Measurements from ENCODE around the gene PCNX1. TPM values are rescaled to one million over a fixed set of nuclear protein-coding genes. Genes with fewer than 3 reads are reported as not detected.

PCNX1 gene
- total RNA-seq, 1 donor from 2014 or later: 56.4 TPM

GRCh38 chr14:71150737-71151136 is 243.5 kb downstream of the PCNX1 start:
- peaks cover 3% of the 10 kb centered on the region for H3K4me1 Mint-ChIP-seq (ENCODE audit: low read depth)
- H3K9me3 Mint-ChIP-seq (ENCODE audit: low read depth): peaks cover 22% of the 10 kb centered on the region

GRCh38 chr14:71155743-71156142 is 248.5 kb downstream of the PCNX1 start:
- no peak for DNase-seq (ENCODE audit: low spot score, unreplicated experiment)
- H3K36me3 Mint-ChIP-seq (ENCODE audit: insufficient read depth): peaks cover 2% of the 10 kb centered on the region
- peaks cover 7% of the 10 kb centered on the region for H3K4me1 Mint-ChIP-seq (ENCODE audit: low read depth)

More at GRCh38 chr14:71150737-71151136, 243.5 kb downstream of the PCNX1 start:
- Mint-ChIP-seq H3K4me3 (ENCODE audit: low read depth) (no peak overlapping the region), H3K27ac (no peak overlapping the region), H3K36me3 (ENCODE audit: insufficient read depth) (peaks cover 8% of the 10 kb centered on the region), H3K27me3 (no peaks in the 10 kb centered on the region)
- DNase-seq (ENCODE audit: low spot score, unreplicated experiment): no peak
- TF ChIP-seq CTCF (IDR thresholded peaks at IDR 0.05; ENCODE audit: unreplicated experiment): no peak

DNA sequence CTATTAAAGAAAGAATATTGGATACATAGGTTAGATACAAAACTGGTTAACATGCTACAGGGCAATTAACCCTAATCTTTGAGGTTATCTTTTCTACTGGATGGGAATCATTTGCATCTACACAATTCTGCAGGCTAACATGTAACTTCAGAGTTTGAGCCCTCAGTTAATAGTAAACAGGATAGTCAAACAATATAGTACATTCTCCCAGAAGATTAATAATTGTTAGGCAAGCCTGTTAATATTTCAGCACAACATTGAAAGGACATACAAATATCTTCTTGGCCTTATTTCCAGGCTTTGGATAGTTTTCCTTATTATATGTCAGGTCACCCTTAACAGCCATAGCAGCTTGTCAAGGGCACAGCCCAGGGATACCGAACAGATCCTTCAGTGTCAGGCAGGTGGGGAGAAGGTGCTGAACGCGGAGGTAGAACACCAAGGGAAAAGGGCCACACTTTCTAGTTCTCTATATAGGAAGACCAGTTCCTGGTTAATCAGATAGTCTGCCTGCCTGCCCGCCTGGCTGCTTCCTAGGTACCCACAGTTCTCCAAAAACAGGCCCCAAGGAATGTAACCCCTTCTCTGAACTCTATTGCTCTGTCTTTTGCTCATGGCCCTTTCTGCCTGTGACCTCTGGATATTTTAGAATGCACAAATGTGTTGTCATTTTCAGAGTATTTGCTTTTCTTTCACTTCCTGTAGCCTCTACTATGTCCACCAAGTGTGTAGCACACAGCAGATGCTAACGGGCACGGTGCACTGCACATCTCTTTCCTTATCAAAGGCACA is 256.0 kb downstream of the PCNX1 start:
- Mint-ChIP-seq H3K27ac (no peak overlapping the region), H3K4me1 (ENCODE audit: low read depth) (peaks cover 23% of the 10 kb centered on the region), H3K4me3 (ENCODE audit: low read depth) (no peak overlapping the region), H3K36me3 (ENCODE audit: insufficient read depth) (peaks cover 2% of the 10 kb centered on the region), H3K27me3 (no peaks in the 10 kb centered on the region), H3K9me3 (ENCODE audit: low read depth) (peaks cover 9% of the 10 kb centered on the region)
- no peak for TF ChIP-seq CTCF (IDR thresholded peaks at IDR 0.05; ENCODE audit: unreplicated experiment)
- DNase-seq (ENCODE audit: low spot score, unreplicated experiment): no peak

More at GRCh38 chr14:71155743-71156142, 248.5 kb downstream of the PCNX1 start:
- Mint-ChIP-seq H3K27me3 (no peaks in the 10 kb centered on the region), H3K4me3 (ENCODE audit: low read depth) (no peak overlapping the region), H3K27ac (peak overlapping the region; percentile 20), H3K9me3 (ENCODE audit: low read depth) (peaks cover 10% of the 10 kb centered on the region)
- TF ChIP-seq CTCF (IDR thresholded peaks at IDR 0.05; ENCODE audit: unreplicated experiment): no peak

DNA sequence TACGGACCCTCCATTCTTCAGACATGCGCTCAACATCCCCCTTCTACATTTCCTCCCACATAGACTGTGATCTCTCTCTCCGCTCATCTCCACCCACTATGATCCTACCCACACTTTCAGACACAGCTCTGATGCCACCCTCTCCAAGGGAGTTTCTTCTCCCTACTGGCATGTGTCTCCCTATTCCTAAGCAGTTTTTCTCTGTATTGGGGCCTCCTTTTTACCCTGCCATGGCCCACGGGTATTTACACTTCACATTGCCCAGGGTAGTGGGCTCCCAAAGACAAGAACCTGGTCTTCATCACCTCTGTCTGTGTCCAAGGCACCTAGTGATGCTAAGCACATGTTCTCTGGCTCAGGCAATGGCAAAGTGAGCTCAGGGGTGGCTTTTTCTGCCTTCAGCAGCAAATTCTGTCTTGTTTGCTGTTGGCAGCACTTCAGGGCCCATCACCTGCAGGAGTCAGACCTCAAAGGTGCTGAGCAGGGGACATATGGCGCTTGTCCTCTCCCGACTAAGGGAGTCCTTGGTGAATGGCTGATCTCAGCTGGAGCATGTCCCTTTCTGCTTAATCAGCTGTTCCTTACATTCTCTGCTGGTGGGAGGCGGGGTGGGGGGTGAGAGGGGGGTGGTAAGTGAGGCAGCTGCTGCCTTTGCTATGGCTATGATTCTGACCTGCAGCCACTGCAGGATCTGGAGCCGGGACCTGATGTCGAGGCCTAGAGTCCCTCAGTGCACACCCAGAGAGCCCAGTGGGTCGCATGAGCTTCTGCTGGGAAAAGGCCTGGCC is 256.8 kb downstream of the PCNX1 start:
- no peak overlapping the region for H3K4me3 Mint-ChIP-seq (ENCODE audit: low read depth)
- H3K27ac Mint-ChIP-seq: no peak overlapping the region
- H3K9me3 Mint-ChIP-seq (ENCODE audit: low read depth): peaks cover 13% of the 10 kb centered on the region
- H3K27me3 Mint-ChIP-seq: no peaks in the 10 kb centered on the region
- TF ChIP-seq CTCF (IDR thresholded peaks at IDR 0.05; ENCODE audit: unreplicated experiment): no peak
- DNase-seq (ENCODE audit: low spot score, unreplicated experiment): no peak
- H3K4me1 Mint-ChIP-seq (ENCODE audit: low read depth): peaks cover 23% of the 10 kb centered on the region
- peaks cover 2% of the 10 kb centered on the region for H3K36me3 Mint-ChIP-seq (ENCODE audit: insufficient read depth)

Other genes starting within 250 kb of the PCNX1 start
- gene MAP3K9, start 97.9 kb upstream of the PCNX1 start, total RNA-seq: 27.6 and 31.8 TPM in 2 replicates

Data from progenitor cell of endocrine pancreas (in vitro differentiated cells).